Parathyroid adenoma (tissue), 2 donors: Measurements from ENCODE around the gene PCAT7.

Experiments used
- H2AFZ ChIP-seq: fragments of 300-600 bp; sonication (generic); one replicate; pipeline ENCODE4 v1.7.0; 2017; ENCODE audit warnings: antibody characterized with exemption, mild to moderate bottlenecking
- H3K27ac ChIP-seq: fragments of 300-600 bp; sonication (generic); one replicate; pipeline ENCODE4 v1.7.0; 2017
- H3K27me3 ChIP-seq: fragments of 300-600 bp; sonication (generic); one replicate; pipeline ENCODE4 v1.7.0; 2017; ENCODE audit warnings: low read length; ENCODE audit not compliant: control insufficient read depth, insufficient read depth
- H3K36me3 ChIP-seq: fragments of 300-600 bp; sonication (generic); one replicate; pipeline ENCODE4 v1.7.0; 2017; ENCODE audit warnings: low read length; ENCODE audit not compliant: control insufficient read depth, insufficient read depth
- H3K4me1 ChIP-seq: fragments of 300-600 bp; sonication (generic); one replicate; pipeline ENCODE4 v1.7.0; 2017; ENCODE audit warnings: control low read depth
- H3K4me2 ChIP-seq: fragments of 300-600 bp; sonication (generic); one replicate; pipeline ENCODE4 v1.7.0; 2017; ENCODE audit warnings: low read length
- H3K4me3 ChIP-seq: fragments of 300-600 bp; sonication (generic); one replicate; pipeline ENCODE4 v1.7.0; 2017; ENCODE audit warnings: low read depth, low read length
- H3K79me2 ChIP-seq: fragments of 300-600 bp; sonication (generic); one replicate; pipeline ENCODE4 v1.7.0; 2017; ENCODE audit warnings: control low read depth
- H3K9ac ChIP-seq: fragments of 300-600 bp; sonication (generic); one replicate; pipeline ENCODE4 v1.7.0; 2017; ENCODE audit warnings: mild to moderate bottlenecking
- H3K9me3 ChIP-seq: fragments of 300-600 bp; sonication (generic); one replicate; pipeline ENCODE4 v1.7.0; 2017; ENCODE audit warnings: low read length; ENCODE audit not compliant: control insufficient read depth
- CTCF ChIP-seq: fragments of 300-600 bp; sonication (generic); IDR thresholded peaks from one replicate; pipeline ENCODE4 v1.7.0; 2017; ENCODE audit warnings: antibody characterized with exemption, mild to moderate bottlenecking
- donor health status: primary hyperparathyroidism.

PCAT7 gene

GRCh38 chr9:94607423-94607691 lies 52.5 kb downstream of the PCAT7 start:
- no peaks in the 10 kb centered on the region for H3K27me3 ChIP-seq
- H3K9ac ChIP-seq: no peak overlapping the region
- H2AFZ ChIP-seq: no peak overlapping the region

DNA sequence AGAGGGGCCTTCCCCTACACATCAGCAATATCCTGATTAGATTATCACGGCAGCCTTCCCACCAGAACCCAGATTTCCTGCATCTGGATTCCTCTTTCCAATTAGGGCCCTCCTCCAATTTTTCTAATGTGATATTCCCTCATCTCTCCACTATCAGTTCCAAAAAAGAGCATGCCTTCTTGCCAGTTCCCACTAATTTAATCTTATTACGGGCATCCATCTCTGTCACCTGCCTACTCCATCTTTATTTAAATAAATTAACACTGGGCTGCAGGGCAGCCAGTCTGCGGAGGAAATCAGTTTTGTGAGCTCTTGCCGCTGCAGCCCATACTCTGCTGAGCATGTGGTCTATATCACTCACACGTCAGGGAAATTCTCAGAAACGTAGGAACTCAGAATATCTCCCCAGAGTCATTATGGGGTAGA lies 55.3 kb downstream of the PCAT7 start:
- H3K9ac ChIP-seq: no peak overlapping the region
- no peak overlapping the region for H3K4me3 ChIP-seq
- H2AFZ ChIP-seq: no peak overlapping the region
- H3K27ac ChIP-seq: no peak overlapping the region
- no peaks in the 10 kb centered on the region for H3K27me3 ChIP-seq
- H3K79me2 ChIP-seq: no peaks in the 10 kb centered on the region
- H3K36me3 ChIP-seq: no peaks in the 10 kb centered on the region
- no peaks in the 10 kb centered on the region for H3K4me1 ChIP-seq
- TF ChIP-seq CTCF: no peak
- no peaks in the 10 kb centered on the region for H3K9me3 ChIP-seq
- no peak overlapping the region for H3K4me2 ChIP-seq

More at GRCh38 chr9:94607423-94607691, 52.5 kb downstream of the PCAT7 start:
- no peak for TF ChIP-seq CTCF
- Histone ChIP-seq H3K9me3 (no peaks in the 10 kb centered on the region), H3K4me2 (no peak overlapping the region), H3K79me2 (no peaks in the 10 kb centered on the region), H3K36me3 (no peaks in the 10 kb centered on the region), H3K4me1 (no peaks in the 10 kb centered on the region), H3K4me3 (no peak overlapping the region), H3K27ac (no peak overlapping the region)

DNA sequence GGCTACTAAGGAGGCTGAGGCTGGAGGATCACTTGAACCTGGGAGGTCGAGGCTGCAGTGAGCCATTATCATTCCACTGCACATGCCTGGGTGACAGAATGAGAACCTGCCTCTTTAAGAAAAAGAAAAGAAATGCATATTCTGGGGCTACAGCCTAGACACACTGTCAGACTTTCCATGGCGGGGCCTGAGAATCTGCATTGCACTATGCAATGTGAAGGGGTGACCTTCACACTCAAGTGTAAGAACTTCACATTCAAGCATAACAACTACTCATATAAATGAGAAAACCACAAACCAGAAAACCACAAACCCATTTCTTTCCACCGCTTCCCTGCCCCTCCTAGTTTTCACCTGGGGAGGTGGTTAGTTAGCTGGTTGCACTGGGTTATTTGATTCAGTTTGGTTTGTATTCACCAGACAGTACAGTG lies 56.8 kb downstream of the PCAT7 start:
- no peak overlapping the region for H3K27ac ChIP-seq
- H2AFZ ChIP-seq: no peak overlapping the region
- H3K79me2 ChIP-seq: no peaks in the 10 kb centered on the region
- no peak overlapping the region for H3K4me2 ChIP-seq
- H3K27me3 ChIP-seq: no peaks in the 10 kb centered on the region
- H3K36me3 ChIP-seq: no peaks in the 10 kb centered on the region
- H3K9me3 ChIP-seq: no peaks in the 10 kb centered on the region
- no peaks in the 10 kb centered on the region for H3K4me1 ChIP-seq
- TF ChIP-seq CTCF: no peak
- H3K9ac ChIP-seq: no peak overlapping the region
- H3K4me3 ChIP-seq: no peak overlapping the region

DNA sequence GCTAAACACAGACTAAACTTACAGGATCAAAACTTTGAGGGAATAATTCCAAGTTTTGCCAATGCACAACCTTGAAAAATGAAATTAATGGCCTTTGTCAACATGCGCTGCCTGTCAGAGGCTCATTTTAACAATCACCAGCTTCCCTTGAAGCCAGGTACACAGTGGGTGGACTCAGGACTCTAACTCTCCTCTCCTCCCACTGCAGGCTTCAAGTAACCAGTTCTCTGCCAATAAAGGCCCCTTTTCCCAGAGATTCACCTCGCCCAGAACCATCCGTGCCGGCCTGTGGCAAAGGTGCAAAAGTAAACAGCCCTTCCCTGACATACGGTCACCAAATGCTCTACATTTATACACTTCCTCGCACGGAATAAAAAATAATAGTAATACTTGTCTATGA lies 57.2 kb downstream of the PCAT7 start:
- TF ChIP-seq CTCF: no peak
- no peaks in the 10 kb centered on the region for H3K79me2 ChIP-seq
- no peak overlapping the region for H3K4me2 ChIP-seq
- H3K36me3 ChIP-seq: no peaks in the 10 kb centered on the region
- H3K4me1 ChIP-seq: no peaks in the 10 kb centered on the region
- no peak overlapping the region for H3K9ac ChIP-seq
- H3K27me3 ChIP-seq: no peaks in the 10 kb centered on the region
- H3K9me3 ChIP-seq: no peaks in the 10 kb centered on the region
- no peak overlapping the region for H3K4me3 ChIP-seq
- no peak overlapping the region for H3K27ac ChIP-seq
- H2AFZ ChIP-seq: no peak overlapping the region

DNA sequence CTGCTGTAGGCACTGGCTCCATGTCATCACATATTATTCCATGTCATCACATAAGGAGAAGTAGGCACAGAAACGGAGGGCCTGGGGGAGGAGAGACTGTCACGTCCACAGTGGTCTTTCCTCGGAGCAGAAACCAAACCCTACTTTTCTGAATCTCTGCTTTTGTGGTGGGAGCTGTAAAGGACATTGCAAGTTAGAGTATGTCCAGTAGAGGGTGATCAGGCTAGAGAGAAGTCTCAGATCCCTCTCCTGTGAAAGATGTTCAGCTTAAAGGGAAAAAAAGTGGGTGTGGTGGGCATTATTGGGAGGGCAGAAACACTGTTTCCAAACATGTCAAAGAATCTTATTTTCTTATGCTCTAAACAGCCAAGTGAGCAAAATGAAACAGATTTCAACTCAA lies 58.1 kb downstream of the PCAT7 start:
- Histone ChIP-seq H3K4me3 (no peak overlapping the region), H2AFZ (no peak overlapping the region), H3K4me1 (no peaks in the 10 kb centered on the region), H3K9me3 (no peaks in the 10 kb centered on the region), H3K9ac (no peak overlapping the region), H3K36me3 (no peaks in the 10 kb centered on the region), H3K27me3 (no peaks in the 10 kb centered on the region), H3K79me2 (no peaks in the 10 kb centered on the region), H3K27ac (no peak overlapping the region), H3K4me2 (no peak overlapping the region)
- TF ChIP-seq CTCF: no peak
